K562 (cell line): ENCODE data around the gene PPM1F. TPM values are rescaled to one million over a fixed set of nuclear protein-coding genes. Genes with fewer than 3 reads are reported as not detected.

Experiments
- ATF4 ChIP-seq: fragments of 450-650 bp; formaldehyde crosslinking; IDR thresholded peaks from 2 replicates; pipeline ENCODE4 v1.4.0; 2022; ENCODE audit warnings: mild to moderate bottlenecking, moderate library complexity
- CEBPB ChIP-seq: fragments of 450-650 bp; IDR thresholded peaks from 2 replicates; pipeline ENCODE4 v1.6.1; 2016; ENCODE audit warnings: missing genetic modification characterization, missing compliant biosample characterization
- HDAC8 ChIP-seq: fragments of 450-650 bp; IDR thresholded peaks from 2 replicates; pipeline ENCODE4 v1.6.1; 2016; ENCODE audit warnings: mild to moderate bottlenecking, missing genetic modification characterization, moderate library complexity, missing compliant biosample characterization
- HNRNPK ChIP-seq: fragments of 200-400 bp; formaldehyde crosslinking; IDR thresholded peaks from one replicate; pipeline ENCODE4 v1.6.1; 2018; ENCODE audit warnings: mild to moderate bottlenecking, low read depth, low read length; ENCODE audit not compliant: poor library complexity, severe bottlenecking
- KLF6 ChIP-seq: fragments of 250-450 bp; sonication (Bioruptor Pico); IDR thresholded peaks from 2 replicates; pipeline ENCODE4 v1.4.0; 2020; ENCODE audit warnings: mild to moderate bottlenecking, moderate library complexity, borderline replicate concordance
- LARP7 ChIP-seq: fragments of 450-650 bp; IDR thresholded peaks from 2 replicates; pipeline ENCODE4 v1.6.1; 2016
- MAFG ChIP-seq: fragments of 450-650 bp; conservative IDR thresholded peaks from 2 replicates; pipeline ENCODE4 v1.6.1; 2016; ENCODE audit warnings: missing genetic modification characterization, missing compliant biosample characterization
- NCOR1 ChIP-seq: fragments of 450-650 bp; IDR thresholded peaks from 2 replicates; pipeline ENCODE4 v1.6.1; 2016; ENCODE audit warnings: mild to moderate bottlenecking, moderate library complexity
- PATZ1 ChIP-seq: fragments of 250-450 bp; sonication (Bioruptor Pico); IDR thresholded peaks from 2 replicates; pipeline ENCODE4 v1.5.0; 2020; ENCODE audit warnings: mild to moderate bottlenecking, borderline replicate concordance
- SRF ChIP-seq, 2 experiments: fragments of 250-450, 450-650 bp in 1 of 2; sonication (Bioruptor Pico) in 1 of 2; sonication (generic) in 1 of 2; formaldehyde crosslinking; IDR thresholded peaks; 2 replicates each; pipeline versions ENCODE4 v1.5.0 to v1.5.1; 2020 to 2022; ENCODE audit warnings: mild to moderate bottlenecking in 1 of 2, missing genetic modification reagents in 1 of 2
- TAF15 ChIP-seq: fragments of 200-400 bp; formaldehyde crosslinking; IDR thresholded peaks from 2 replicates; pipeline ENCODE4 v1.6.1; 2017; ENCODE audit warnings: mild to moderate bottlenecking, low read depth, low read length, moderate library complexity
- USF1 ChIP-seq: sonication (generic); formaldehyde crosslinking; IDR thresholded peaks from 2 replicates; pipeline ENCODE4 v1.9.0; 2022; ENCODE audit warnings: mild to moderate bottlenecking, missing genetic modification reagents
- ZBTB2 ChIP-seq: fragments of 450-650 bp; IDR thresholded peaks from 2 replicates; pipeline ENCODE4 v1.6.1; 2016; ENCODE audit warnings: antibody characterized with exemption
- ZMIZ1 ChIP-seq, 2 experiments: fragments of 150-350 bp in 1 of 2; IDR thresholded peaks; 2 replicates each; pipeline ENCODE4 v1.6.1; 2012 to 2016; ENCODE audit warnings: low read depth in 2 of 2, low read length in 2 of 2, mild to moderate bottlenecking in 1 of 2, moderate library complexity in 1 of 2
- ZNF586 ChIP-seq: fragments of 450-650 bp; formaldehyde crosslinking; conservative IDR thresholded peaks from 2 replicates; pipeline ENCODE4 v1.4.0; 2020; ENCODE audit warnings: mild to moderate bottlenecking, moderate library complexity
- ZNF589 ChIP-seq: fragments of 200-800 bp; sonication (Bioruptor generic); IDR thresholded peaks from 2 replicates; pipeline ENCODE4 v1.6.1; 2016; ENCODE audit warnings: low read depth, missing genetic modification characterization, missing compliant biosample characterization
- ZNF75A ChIP-seq: fragments of 450-650 bp; formaldehyde crosslinking; IDR thresholded peaks from 2 replicates; pipeline ENCODE4 v1.4.0; 2020; ENCODE audit warnings: mild to moderate bottlenecking
- ZNF785 ChIP-seq: fragments of 250-450 bp; sonication (Bioruptor Pico); IDR thresholded peaks from 2 replicates; pipeline ENCODE4 v1.4.0; 2020; ENCODE audit warnings: mild to moderate bottlenecking
- polyA plus RNA-seq, 8 experiments: library from polyadenylated mRNA; depleted of rRNA in 4 of 8; stranded (reverse) in 5 of 8; unstranded in 3 of 8; fragments of >200 nt; fragmentation: Nextera tagmentation in 2 of 8; fragmentation: Illumina TruSeq in 1 of 8; extraction: Ambion mirVana in 2 of 8; extraction: Trizol in 1 of 8; gene quantifications; 2 replicates each; pipeline versions ENCODE4 v1.2.1 to v1.2.3, GENCODE V29; 2011 to 2014; ENCODE audit warnings: inconsistent platforms in 1 of 8, missing spikeins in 1 of 8
- total RNA-seq, 7 experiments: library from RNA; depleted of rRNA in 6 of 7; stranded (reverse); fragments of >200 nt in 6 of 7; fragmentation: Illumina TruSeq in 2 of 7; extraction: Trizol in 2 of 7; gene quantifications; 2 replicates each; pipeline versions ENCODE4 v1.2.1 to v1.2.3, GENCODE V29; 2011 to 2021; ENCODE audit warnings: low replicate concordance in 1 of 7

Gene PPM1F
- total and polyA plus RNA-seq, 9 of the 15 experiments (the other 6 are each of a cell fraction or from before 2014, with no cell fraction given) = 2.1 to 159 (median 64.0) TPM

- TF ChIP-seq LARP7 = no peak
- TF ChIP-seq ZNF586 (CRISPR knock-in tag) = no peak
- TF ChIP-seq NCOR1 = no peak
- TF ChIP-seq USF1 (CRISPR knock-in tag) = no peak
- TF ChIP-seq HDAC8 = no peak
- no peak for TF ChIP-seq ZNF589 (CRISPR knock-in tag)
- no peak for TF ChIP-seq ZNF75A (CRISPR knock-in tag)
- TF ChIP-seq ZNF785 = no peak
- TF ChIP-seq KLF6 (CRISPR knock-in tag) = no peak
- no peak for TF ChIP-seq CEBPB
- TF ChIP-seq TAF15 = no peak
- TF ChIP-seq PATZ1 (CRISPR knock-in tag) = no peak
- peak; percentile 43 to 96; a peak in 3 of 4 replicates for TF ChIP-seq ZMIZ1 (IDR thresholded peaks at IDR 0.05; ENCODE audit: low read depth in 2 of 2, low read length in 2 of 2)
- TF ChIP-seq ZBTB2 = no peak
- TF ChIP-seq SRF (CRISPR knock-in tag; IDR thresholded peaks at IDR 0.05) = no peak
- TF ChIP-seq MAFG = no peak
- no peak for TF ChIP-seq HNRNPK
- TF ChIP-seq ATF4 (CRISPR knock-in tag) = no peak
Observed at GRCh38 chr22:21947040-21948014, 5.3 kb downstream of the PPM1F start (continued).
